ENCODE data around the gene TBC1D24.

DNA sequence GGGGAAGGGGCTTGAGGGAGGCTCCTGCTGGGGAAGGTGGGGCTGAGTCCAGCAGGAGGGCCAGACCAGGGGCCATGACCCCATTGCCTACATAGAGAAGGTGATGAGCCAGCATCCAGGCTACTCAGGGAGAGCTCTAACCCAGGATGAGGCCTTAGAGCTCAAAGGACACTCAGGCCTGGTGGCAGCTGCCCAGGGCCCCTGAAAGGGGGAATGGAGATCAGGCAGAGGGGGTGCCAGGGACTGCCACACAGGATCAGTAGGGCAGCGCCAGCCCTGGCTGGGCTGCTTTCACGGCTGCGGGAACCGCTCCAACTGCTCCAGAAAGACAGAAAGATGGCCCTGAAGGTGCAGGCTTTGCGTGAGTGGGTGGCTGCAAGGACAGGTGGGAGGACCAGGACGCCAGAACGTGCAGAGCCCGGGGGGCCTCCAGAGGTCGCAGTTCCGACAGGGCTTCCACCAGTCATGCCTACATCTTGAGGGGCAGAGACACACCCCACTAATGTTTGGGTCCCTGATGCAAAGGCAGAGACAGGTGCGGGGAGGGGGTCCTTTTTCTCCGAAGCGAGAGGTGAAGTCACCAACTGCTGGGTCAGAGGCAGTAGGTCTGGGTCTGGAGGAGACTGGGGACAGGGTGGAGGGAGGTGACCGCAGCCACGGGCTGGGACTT lies 37.9 kb downstream of the TBC1D24 start:
- TF ChIP-seq, protein P1, sequence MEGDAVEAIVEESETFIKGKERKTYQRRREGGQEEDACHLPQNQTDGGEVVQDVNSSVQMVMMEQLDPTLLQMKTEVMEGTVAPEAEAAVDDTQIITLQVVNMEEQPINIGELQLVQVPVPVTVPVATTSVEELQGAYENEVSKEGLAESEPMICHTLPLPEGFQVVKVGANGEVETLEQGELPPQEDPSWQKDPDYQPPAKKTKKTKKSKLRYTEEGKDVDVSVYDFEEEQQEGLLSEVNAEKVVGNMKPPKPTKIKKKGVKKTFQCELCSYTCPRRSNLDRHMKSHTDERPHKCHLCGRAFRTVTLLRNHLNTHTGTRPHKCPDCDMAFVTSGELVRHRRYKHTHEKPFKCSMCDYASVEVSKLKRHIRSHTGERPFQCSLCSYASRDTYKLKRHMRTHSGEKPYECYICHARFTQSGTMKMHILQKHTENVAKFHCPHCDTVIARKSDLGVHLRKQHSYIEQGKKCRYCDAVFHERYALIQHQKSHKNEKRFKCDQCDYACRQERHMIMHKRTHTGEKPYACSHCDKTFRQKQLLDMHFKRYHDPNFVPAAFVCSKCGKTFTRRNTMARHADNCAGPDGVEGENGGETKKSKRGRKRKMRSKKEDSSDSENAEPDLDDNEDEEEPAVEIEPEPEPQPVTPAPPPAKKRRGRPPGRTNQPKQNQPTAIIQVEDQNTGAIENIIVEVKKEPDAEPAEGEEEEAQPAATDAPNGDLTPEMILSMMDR (IDR thresholded peaks at IDR 0.05) = no peak
- TF ChIP-seq EZH2 (IDR thresholded peaks at IDR 0.05; ENCODE audit: borderline replicate concordance, insufficient read depth, low read depth, low read length, poor library complexity, severe bottlenecking) = no peak

All from B cell (primary cell).